Measurements from ENCODE around the gene HAPLN2. TPM values are rescaled to one million over a fixed set of nuclear protein-coding genes. Genes with fewer than 3 reads are reported as not detected.

Gene HAPLN2
- total and polyA plus RNA-seq, 2 of the 8 experiments (the other 6 are each of a cell fraction or from before 2014, with no cell fraction given), result 0.19 to 0.51 TPM

DNA sequence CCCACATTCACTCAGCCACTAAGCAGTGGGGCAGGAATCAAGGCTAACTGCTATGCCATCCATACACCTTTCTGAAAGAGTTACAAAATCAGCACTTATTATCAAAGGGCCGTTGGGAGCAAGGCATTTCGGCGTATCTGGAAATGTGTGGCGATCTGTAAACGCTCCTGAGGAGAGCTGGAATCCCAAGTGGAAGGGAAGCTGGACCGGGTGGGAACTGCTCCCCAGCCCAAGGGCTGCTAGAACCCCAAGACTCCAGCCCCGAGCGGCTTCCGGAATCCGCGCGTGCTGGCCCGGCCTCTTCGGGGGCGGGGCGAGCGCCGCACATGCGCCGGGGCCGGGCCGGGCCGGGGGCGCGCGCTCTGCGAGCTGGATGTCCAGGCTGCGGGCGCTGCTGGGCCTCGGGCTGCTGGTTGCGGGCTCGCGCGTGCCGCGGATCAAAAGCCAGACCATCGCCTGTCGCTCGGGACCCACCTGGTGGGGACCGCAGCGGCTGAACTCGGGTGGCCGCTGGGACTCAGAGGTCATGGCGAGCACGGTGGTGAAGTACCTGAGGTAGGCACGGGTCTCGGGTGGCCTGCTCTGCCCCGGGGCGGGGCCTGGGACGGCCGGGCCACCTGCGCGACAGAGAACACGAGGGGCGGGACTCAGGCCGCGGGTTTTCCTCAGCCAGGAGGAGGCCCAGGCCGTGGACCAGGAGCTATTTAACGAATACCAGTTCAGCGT, 27.6 kb upstream of the HAPLN2 start, which contains the start of gene NAXE:
Gene NAXE (plus strand): TSS at position 345 of the 726 bp plus-strand sequence. CDS start 29 bp downstream, at position 374.
- Histone ChIP-seq H4K91ac (replicated peaks; ENCODE audit: insufficient read length, low read length) (peak within 1 kb of the TSS; percentile 60), H3K79me1 (ENCODE audit: low read depth, low read length) (0 out of 2 replicates have a peak, but pooled peaks cover 2% of the 10 kb centered on the region), H2AK5ac (ENCODE audit: low read depth, low read length) (no peak within 1 kb of the TSS), H3K79me2 (ENCODE audit: control insufficient read depth in 1 of 2, insufficient read depth in 2 of 2, low read length in 2 of 2) (no peaks in the 10 kb centered on the region), H3K23ac (ENCODE audit: insufficient read length) (no peak within 1 kb of the TSS), H2BK5ac (ENCODE audit: low read depth, low read length) (peak within 1 kb of the TSS; percentile 77; the same call in 1 of the 2 replicates), H3K23me2 (ENCODE audit: low read depth, low read length) (peaks cover 10% of the 10 kb centered on the region), H3K4me1 (replicated peaks in 1 of 4; ENCODE audit: control insufficient read depth in 3 of 4, insufficient read depth in 4 of 4, low read length in 3 of 4) (peaks cover 0 to 10% (median 2%) of the 10 kb centered on the region in 4 experiments; a peak in 4 of 7 replicates), H3K18ac (ENCODE audit: extremely low read depth, low read length) (peak within 1 kb of the TSS; percentile 83), H2BK120ac (replicated peaks; ENCODE audit: low read depth, low read length) (no peak within 1 kb of the TSS), H2BK20ac (ENCODE audit: low read length) (no peak within 1 kb of the TSS), H2BK15ac (ENCODE audit: low read length) (no peak within 1 kb of the TSS; the same call in 1 of the 2 replicates), H3K56ac (replicated peaks; ENCODE audit: insufficient read length, low read depth, low read length) (peak within 1 kb of the TSS; percentile 92), H2AFZ (ENCODE audit: low read length) (peak within 1 kb of the TSS; percentile 88), H2BK12ac (ENCODE audit: low read depth, low read length) (no peak within 1 kb of the TSS), H3K14ac (ENCODE audit: insufficient read length) (no peak within 1 kb of the TSS), H4K20me1 (replicated peaks in 1 of 2; ENCODE audit: control insufficient read depth in 1 of 2, insufficient read depth in 2 of 2, low read length in 2 of 2) (peaks cover 0 to 5% of the 10 kb centered on the region in 2 experiments), H3K27ac (ENCODE audit: low read depth, low read length) (peak within 1 kb of the TSS; percentile 26; the same call in 1 of the 2 replicates), H3K4me3 (ENCODE audit: extremely low read depth in 1 of 4, insufficient read depth in 2 of 4, low read depth in 3 of 4, low read length in 4 of 4) (peak within 1 kb of the TSS; percentile 62 to 87 (median 81)), H3K9ac (replicated peaks in 1 of 4; ENCODE audit: extremely low read depth in 1 of 4, low read depth in 3 of 4, low read length in 3 of 4) (peak within 1 kb of the TSS; percentile 64 to 77 (median 70)), H3K9me3 (ENCODE audit: insufficient read depth in 2 of 2, low read depth in 1 of 2, low read length in 1 of 2) (no peaks in the 10 kb centered on the region), H3K27me3 (replicated peaks in 1 of 4; ENCODE audit: control insufficient read depth in 3 of 4, extremely low read depth in 1 of 4, insufficient read depth in 3 of 4, low read length in 3 of 4) (no peaks in the 10 kb centered on the region), H3K4ac (replicated peaks; ENCODE audit: insufficient read length, low read depth, low read length) (peak within 1 kb of the TSS; percentile 49), H4K5ac (ENCODE audit: insufficient read length, low read depth, low read length) (peak within 1 kb of the TSS; percentile 87), H3K36me3 (ENCODE audit: control insufficient read depth in 2 of 4, insufficient read depth in 4 of 4, low read length in 3 of 4) (peaks cover 9 to 34% (median 21%) of the 10 kb centered on the region in 4 experiments), H4K8ac (ENCODE audit: extremely low read depth, insufficient read depth, low read length) (peak within 1 kb of the TSS; percentile 79; the same call in 1 of the 2 replicates), H3K4me2 (ENCODE audit: insufficient read depth in 1 of 2, low read depth in 2 of 2, low read length in 2 of 2) (peak within 1 kb of the TSS; percentile 68 to 90)
- peak in 1 of 2 experiments; percentile 80 for DNase-seq (ENCODE audit: low read depth in 1 of 2, low spot score in 2 of 2)
- POLR2A ChIA-PET (ENCODE audit: partially characterized antibody), result interaction anchor here (0.8 to 5.1 kb wide), 36 partner anchors 9 to 212 kb away, joined by 3 to 66 read pairs (median 4); partner anchors contain the start of genes CRABP2, GPATCH4, HAPLN2 and MEF2D
- WGBS, 2 experiments (ENCODE audit: extremely low coverage in 1 of 2, insufficient coverage in 1 of 2, insufficient read length in 1 of 2, insufficient replicate concordance in 2 of 2, low coverage in 1 of 2, low lambda C conversion rate in 2 of 2, missing lambda C conversion rate in 1 of 2), result 2% methylated on average over 34 of the region's 60 CpGs; no CpG with 5 or more reads in 1 of the 2 experiments
- CTCF ChIA-PET (ENCODE audit: partially characterized antibody), result interaction anchor here (0.7 to 5.3 kb wide), 20 partner anchors 11 to 206 kb away, joined by 3 to 45 read pairs (median 4); partner anchors contain the start of genes GPATCH4, HAPLN2 and TTC24
- FAIRE-seq, result no peak
- TF ChIP-seq HDAC2 (IDR thresholded peaks at IDR 0.05; ENCODE audit: borderline replicate concordance in 1 of 2, low read depth in 2 of 2, low read length in 2 of 2) (peak in 1 of 2 experiments; percentile 61; a peak in 1 of 4 replicates), SP1 (IDR thresholded peaks at IDR 0.05; ENCODE audit: low read depth, low read length) (peak; percentile 63; the same call in 1 of the 2 replicates), TCF12 (IDR thresholded peaks at IDR 0.05; ENCODE audit: low read depth, low read length) (no peak), ZNF274 (IDR thresholded peaks at IDR 0.05; ENCODE audit: borderline replicate concordance, extremely low read depth, low read length) (no peak), TAF1 (IDR thresholded peaks at IDR 0.05; ENCODE audit: low read depth, low read length) (peak; percentile 84), BACH1 (IDR thresholded peaks at IDR 0.05; ENCODE audit: low read length) (peak; percentile 45; the same call in 1 of the 2 replicates), POLR2A (IDR thresholded peaks at IDR 0.05; ENCODE audit: control extremely low read depth in 1 of 2, low read depth in 2 of 2, low read length in 2 of 2) (peak; percentile 64; a peak in 2 of 3 replicates), CBX5 (IDR thresholded peaks at IDR 0.05; ENCODE audit: low read depth, low read length) (no peak), PHF8 (conservative IDR thresholded peaks at IDR 0.05; ENCODE audit: low read depth, low read length) (peak; percentile 83), TEAD4 (IDR thresholded peaks at IDR 0.05; ENCODE audit: low read depth, low read length) (0 out of 2 replicates have a peak, but pooled peaks have one; percentile 12), KDM4A (IDR thresholded peaks at IDR 0.05; ENCODE audit: low read depth, low read length, severe bottlenecking) (peak; percentile 76), TBP (IDR thresholded peaks at IDR 0.05; ENCODE audit: low read depth, low read length) (peak; percentile 24; the same call in 1 of the 2 replicates)

Measured in H1 (cell line).